ENCODE data around the gene C19orf12. TPM values are rescaled to one million over a fixed set of nuclear protein-coding genes. Genes with fewer than 3 reads are reported as not detected.
"Not testable (repeated sequence)": the region's sequence is repeated elsewhere in the genome, so short reads cannot be mapped to it uniquely, and the experiment has no call there.

Gene C19orf12
- total and polyA plus RNA-seq, 2 of the 13 experiments (the other 11 are each of a cell fraction or from before 2014, with no cell fraction given) = 17.7 to 34.4 TPM

DNA sequence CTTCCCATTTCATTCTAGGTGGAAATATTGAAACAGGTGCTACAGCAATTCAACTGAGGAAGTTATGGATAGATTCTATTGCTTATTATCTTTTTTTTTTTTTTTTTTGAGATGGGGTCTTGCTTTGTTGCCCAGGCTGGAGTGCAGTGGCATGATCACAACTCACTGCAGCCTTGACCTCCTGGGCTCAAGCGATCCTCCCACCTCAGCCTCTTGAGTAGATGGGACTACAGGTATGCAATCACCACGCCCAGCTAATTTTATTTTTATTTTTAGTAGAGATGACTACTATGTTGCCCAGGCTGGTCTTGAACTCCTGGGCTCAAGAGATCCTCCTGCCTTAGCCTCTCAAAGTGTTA, 5.6 kb downstream of the C19orf12 start:
- H3K9me3 ChIP-seq (ENCODE audit: low read length); FAIRE-seq; in situ Hi-C loops (cut with HindIII; ENCODE audit: extremely low pct_ligation_motif_present, low pct_unique_long_range_greater_than_20kb); H4K20me1 ChIP-seq (ENCODE audit: insufficient read depth, low read length); ATAC-seq; CTCF ChIA-PET (ENCODE audit: low intra/inter-chr PET ratio, low total read pairs); H3K79me2 ChIP-seq (ENCODE audit: insufficient read depth, low read length); BruUV-seq (replicated peaks); DNase-seq (ENCODE audit: low spot score); H3K27me3 ChIP-seq (ENCODE audit: control insufficient read depth in 1 of 2, insufficient read depth in 2 of 2, low read length in 2 of 2); H2AFZ ChIP-seq (ENCODE audit: low read length): not testable (repeated sequence)
- peak overlapping the region; percentile 98 for H3K4me2 ChIP-seq (ENCODE audit: low read depth, low read length)
- TF ChIP-seq ZNF121 (CRISPR knock-in tag; IDR thresholded peaks at IDR 0.05) = peak; percentile 69
- H3K4me3 ChIP-seq (replicated peaks in 1 of 3; ENCODE audit: insufficient read depth in 1 of 3, low read depth in 2 of 3, low read length in 3 of 3) = peak overlapping the region in 2 of 3 experiments; percentile 45 to 74; a peak in 3 of 6 replicates
- intact Hi-C loops (cut with micrococcal nuclease; ENCODE audit: unreplicated experiment) = loop anchor here (5.0 kb wide), 1 partner anchor 102 kb away; the partner anchor contains the start of gene POP4
- peaks cover 2 to 25% of the 10 kb centered on the region in 2 experiments; a peak in 3 of 5 replicates for H3K36me3 ChIP-seq (replicated peaks in 1 of 2; ENCODE audit: control insufficient read depth in 1 of 2, insufficient read depth in 2 of 2, low read length in 2 of 2)
- POLR2A ChIA-PET = interaction anchor here (4.4 kb wide), 1 partner anchor 103 kb away, joined by 17 read pairs; the partner anchor contains the start of gene POP4
- WGBS (ENCODE audit: low lambda C conversion rate) = 87% methylated on average over 2 of the region's 2 CpGs
- peak overlapping the region; percentile 76 for H3K9ac ChIP-seq (ENCODE audit: insufficient read depth, low read depth, low read length)
- H3K4me1 ChIP-seq (ENCODE audit: insufficient read depth, low read length) = peaks cover 84% of the 10 kb centered on the region
- H3K27ac ChIP-seq (ENCODE audit: extremely low read length, insufficient read depth, low read length) = peak overlapping the region; percentile 95

DNA sequence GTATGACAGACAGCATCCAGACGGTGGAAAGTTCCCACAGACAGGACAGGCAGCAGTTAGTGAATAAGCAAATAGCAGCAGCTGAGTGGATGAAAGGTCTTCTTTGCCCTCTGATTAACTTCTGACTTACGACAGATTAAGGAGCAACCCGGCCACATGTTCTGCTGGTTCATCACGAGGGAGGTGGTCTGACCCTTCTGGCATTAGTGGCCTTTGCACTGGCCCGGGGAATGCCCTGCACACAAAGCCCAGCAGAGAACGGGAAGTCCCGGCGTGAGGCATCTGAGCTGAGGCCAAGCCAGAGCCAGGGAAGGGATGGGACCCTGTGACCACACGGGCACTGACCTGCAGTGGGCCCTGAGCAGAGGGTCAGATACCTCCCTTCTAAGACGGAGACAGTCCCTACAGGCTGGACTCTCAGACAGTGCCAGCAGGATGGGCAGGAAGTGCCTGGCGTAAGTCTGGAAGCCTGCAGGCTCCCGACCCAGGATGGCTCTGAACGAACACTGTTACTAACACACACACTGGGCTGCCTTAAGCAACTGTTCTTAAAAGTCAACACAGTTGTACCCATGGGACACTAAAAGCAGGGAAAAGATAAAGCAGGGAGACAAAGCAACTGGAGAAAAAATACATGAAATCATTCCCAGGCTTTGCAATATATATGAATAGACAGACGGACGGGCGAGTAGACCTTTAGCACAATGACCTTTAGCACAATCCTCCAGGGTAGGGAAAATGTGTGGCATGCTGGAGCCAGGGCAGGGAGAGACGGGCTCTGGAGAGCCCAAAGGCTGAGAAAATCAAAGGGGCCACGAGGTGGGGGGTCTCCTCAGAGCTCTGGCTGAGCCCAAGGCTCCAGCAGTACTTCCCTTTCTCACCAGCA, 6.3 kb downstream of the C19orf12 start:
- Histone ChIP-seq H3K36me3 (replicated peaks in 1 of 2; ENCODE audit: control insufficient read depth in 1 of 2, insufficient read depth in 2 of 2, low read length in 2 of 2) (peaks cover 2 to 25% of the 10 kb centered on the region in 2 experiments; a peak in 3 of 5 replicates), H2AFZ (ENCODE audit: low read length) (peak overlapping the region; percentile 18), H3K79me2 (ENCODE audit: insufficient read depth, low read length) (peaks cover 2% of the 10 kb centered on the region), H4K20me1 (ENCODE audit: insufficient read depth, low read length) (no peaks in the 10 kb centered on the region), H3K9me3 (ENCODE audit: low read length) (no peaks in the 10 kb centered on the region), H3K4me1 (ENCODE audit: insufficient read depth, low read length) (peaks cover 78% of the 10 kb centered on the region), H3K27me3 (ENCODE audit: control insufficient read depth in 1 of 2, insufficient read depth in 2 of 2, low read length in 2 of 2) (no peaks in the 10 kb centered on the region; a peak in 1 of 5 replicates), H3K4me3 (replicated peaks in 1 of 3; ENCODE audit: insufficient read depth in 1 of 3, low read depth in 2 of 3, low read length in 3 of 3) (peak overlapping the region; percentile 45 to 74 (median 53); a peak in 5 of 6 replicates), H3K9ac (ENCODE audit: insufficient read depth, low read depth, low read length) (peak overlapping the region; percentile 76), H3K4me2 (ENCODE audit: low read depth, low read length) (peak overlapping the region; percentile 98), H3K27ac (ENCODE audit: extremely low read length, insufficient read depth, low read length) (peak overlapping the region; percentile 95)
- FAIRE-seq (peak; percentile 92), DNase-seq (ENCODE audit: low spot score) (peak; percentile 79), ATAC-seq (peak; percentile 94)
- intact Hi-C loops (cut with micrococcal nuclease; ENCODE audit: unreplicated experiment) = loop anchor here (1.0 to 5.0 kb wide), 2 partner anchors 8 to 101 kb away; partner anchors contain the start of gene POP4
- ChIA-PET POLR2A (interaction anchor here (0.9 to 4.4 kb wide), 3 partner anchors 8 to 103 kb away, joined by 3 to 17 read pairs (median 8); partner anchors contain the start of gene POP4), CTCF (ENCODE audit: low intra/inter-chr PET ratio, low total read pairs) (no interaction called here)
- BruUV-seq (replicated peaks) = TSS peak; percentile 93
- in situ Hi-C loops (cut with HindIII; ENCODE audit: extremely low pct_ligation_motif_present, low pct_unique_long_range_greater_than_20kb) = no loop called here
- 0% methylated on average over 17 of the region's 18 CpGs for WGBS (ENCODE audit: low lambda C conversion rate)
- no peak for TF ChIP-seq SATB2 (CRISPR knock-in tag; IDR thresholded peaks at IDR 0.05)
- no peak for TF ChIP-seq ZNF552 (CRISPR knock-in tag; IDR thresholded peaks at IDR 0.05; ENCODE audit: borderline replicate concordance)
- TF ChIP-seq KDM4B (CRISPR knock-in tag; IDR thresholded peaks at IDR 0.05) = no peak
- peak; percentile 56; the same call in 1 of the 2 replicates for TF ChIP-seq PHF8 (CRISPR knock-in tag; IDR thresholded peaks at IDR 0.05)
- peak; percentile 24; the same call in 1 of the 2 replicates for TF ChIP-seq BRD4 (CRISPR knock-in tag; IDR thresholded peaks at IDR 0.05)
- TF ChIP-seq ZNF34 (CRISPR knock-in tag; IDR thresholded peaks at IDR 0.05; ENCODE audit: borderline replicate concordance) = no peak
- TF ChIP-seq ZNF451 (CRISPR knock-in tag; IDR thresholded peaks at IDR 0.05) = no peak
- no peak for TF ChIP-seq ZNF460 (CRISPR knock-in tag; IDR thresholded peaks at IDR 0.05; ENCODE audit: borderline replicate concordance)
- TF ChIP-seq EED (CRISPR knock-in tag; IDR thresholded peaks at IDR 0.05) = no peak
- TF ChIP-seq, protein P1, sequence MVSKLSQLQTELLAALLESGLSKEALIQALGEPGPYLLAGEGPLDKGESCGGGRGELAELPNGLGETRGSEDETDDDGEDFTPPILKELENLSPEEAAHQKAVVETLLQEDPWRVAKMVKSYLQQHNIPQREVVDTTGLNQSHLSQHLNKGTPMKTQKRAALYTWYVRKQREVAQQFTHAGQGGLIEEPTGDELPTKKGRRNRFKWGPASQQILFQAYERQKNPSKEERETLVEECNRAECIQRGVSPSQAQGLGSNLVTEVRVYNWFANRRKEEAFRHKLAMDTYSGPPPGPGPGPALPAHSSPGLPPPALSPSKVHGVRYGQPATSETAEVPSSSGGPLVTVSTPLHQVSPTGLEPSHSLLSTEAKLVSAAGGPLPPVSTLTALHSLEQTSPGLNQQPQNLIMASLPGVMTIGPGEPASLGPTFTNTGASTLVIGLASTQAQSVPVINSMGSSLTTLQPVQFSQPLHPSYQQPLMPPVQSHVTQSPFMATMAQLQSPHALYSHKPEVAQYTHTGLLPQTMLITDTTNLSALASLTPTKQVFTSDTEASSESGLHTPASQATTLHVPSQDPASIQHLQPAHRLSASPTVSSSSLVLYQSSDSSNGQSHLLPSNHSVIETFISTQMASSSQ (IDR thresholded peaks at IDR 0.05; ENCODE audit: low read depth) = no peak
- TF ChIP-seq, protein P1 (CRISPR knock-in tag; IDR thresholded peaks at IDR 0.05; ENCODE audit: borderline replicate concordance) = no peak
